HG02884 (cell line): Measurements from ENCODE around the gene SETD4.
"Not testable (repeated sequence)": the region's sequence is repeated elsewhere in the genome, so short reads cannot be mapped to it uniquely, and the experiment has no call there.

Source experiments
- ATAC-seq: cut with Tn5 transposase; IDR thresholded peaks from one replicate; pipeline ENCODE4 v1.9.1; 2021; ENCODE audit warnings: mild to moderate bottlenecking, moderate library complexity; ENCODE audit not compliant: unreplicated experiment

Gene SETD4

GRCh38 chr21:36060159-36060921 is at the start of gene SETD4:
TSS of gene SETD4 (minus strand) at chr21:36060526. CDS start at chr21:36058888, 1,638 bp downstream.
- peak; percentile 81 for ATAC-seq

- no peak for ATAC-seq
Observed at GRCh38 chr21:36109868-36110267, 49.5 kb upstream of the SETD4 start.

GRCh38 chr21:36105327-36105842 is 45.1 kb upstream of the SETD4 start:
- ATAC-seq, result no peak

GRCh38 chr21:36104317-36105300 is 44.3 kb upstream of the SETD4 start:
- ATAC-seq, result no peak

- ATAC-seq, result no peak
Observed at GRCh38 chr21:36103434-36103833, 43.1 kb upstream of the SETD4 start.

GRCh38 chr21:36100971-36101641 is 40.8 kb upstream of the SETD4 start:
- ATAC-seq, result no peak

- not testable (repeated sequence) for ATAC-seq
Observed at GRCh38 chr21:36099695-36100211, 39.4 kb upstream of the SETD4 start.

GRCh38 chr21:36099000-36099399 is 38.7 kb upstream of the SETD4 start:
- ATAC-seq, result no peak

GRCh38 chr21:36098182-36098532 is 37.8 kb upstream of the SETD4 start:
- no peak for ATAC-seq

GRCh38 chr21:36097427-36098181 is 37.3 kb upstream of the SETD4 start:
- peak; percentile 70 for ATAC-seq

GRCh38 chr21:36096398-36097290 is 36.3 kb upstream of the SETD4 start:
- ATAC-seq, result no peak

GRCh38 chr21:36093512-36093911 is 33.2 kb upstream of the SETD4 start:
- no peak for ATAC-seq

GRCh38 chr21:36092681-36093080 is 32.4 kb upstream of the SETD4 start:
- ATAC-seq, result no peak

- no peak for ATAC-seq
Observed at GRCh38 chr21:36089946-36090345, 29.6 kb upstream of the SETD4 start.

- ATAC-seq, result no peak
Observed at GRCh38 chr21:36087362-36088138, 27.2 kb upstream of the SETD4 start.

GRCh38 chr21:36082237-36082664 is 21.9 kb upstream of the SETD4 start:
- no peak for ATAC-seq

- no peak for ATAC-seq
Observed at GRCh38 chr21:36080386-36080785, 20.1 kb upstream of the SETD4 start.

GRCh38 chr21:36079671-36080070 is 19.3 kb upstream of the SETD4 start:
- ATAC-seq, result no peak
